Measurements from ENCODE around the gene C2CD2.

Gene C2CD2

GRCh38 chr21:41929248-41929647 lies 24.6 kb downstream of the C2CD2 start:
- no peak for DNase-seq

- no peak for DNase-seq
These were observed 25.1 kb downstream of the C2CD2 start for GRCh38 chr21:41928621-41929220.

- no peak for DNase-seq
These were observed 25.9 kb downstream of the C2CD2 start for GRCh38 chr21:41927727-41928409.

GRCh38 chr21:41926807-41927171 lies 27.0 kb downstream of the C2CD2 start:
- peak; percentile 78 for DNase-seq

DNA sequence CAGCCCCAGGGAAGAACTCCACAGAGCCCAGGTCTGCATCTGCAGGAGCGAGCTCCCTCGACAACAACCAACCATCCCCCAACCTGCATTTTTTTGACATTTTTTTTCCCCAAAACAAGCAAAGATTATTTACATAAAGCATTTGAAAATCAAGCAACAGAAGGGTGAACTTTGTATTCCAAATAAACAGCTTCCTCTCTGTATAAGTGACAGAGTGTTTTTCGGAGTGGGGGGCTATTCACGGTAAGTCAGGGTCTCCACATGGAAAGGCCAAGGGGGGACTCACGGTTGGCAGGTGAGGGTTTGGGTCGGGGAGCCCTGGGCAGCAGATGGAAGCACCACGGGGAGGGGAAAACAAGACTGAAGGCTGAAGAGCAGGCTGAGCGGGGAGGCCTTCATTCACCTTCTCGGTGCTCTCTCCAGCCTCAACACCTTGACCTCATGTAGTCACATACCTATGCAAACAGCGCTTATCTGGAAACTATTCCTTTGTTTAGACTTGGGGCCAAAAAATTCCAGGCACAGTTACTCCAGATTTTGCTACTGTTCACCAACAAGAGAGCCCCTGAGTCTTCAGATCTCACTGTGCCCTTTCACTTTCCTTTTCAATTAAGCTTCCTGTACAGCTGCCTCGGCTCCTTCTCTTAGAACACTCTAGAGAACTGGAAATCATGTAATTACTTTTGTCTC lies 27.6 kb downstream of the C2CD2 start:
- peak; percentile 84 for DNase-seq

DNA sequence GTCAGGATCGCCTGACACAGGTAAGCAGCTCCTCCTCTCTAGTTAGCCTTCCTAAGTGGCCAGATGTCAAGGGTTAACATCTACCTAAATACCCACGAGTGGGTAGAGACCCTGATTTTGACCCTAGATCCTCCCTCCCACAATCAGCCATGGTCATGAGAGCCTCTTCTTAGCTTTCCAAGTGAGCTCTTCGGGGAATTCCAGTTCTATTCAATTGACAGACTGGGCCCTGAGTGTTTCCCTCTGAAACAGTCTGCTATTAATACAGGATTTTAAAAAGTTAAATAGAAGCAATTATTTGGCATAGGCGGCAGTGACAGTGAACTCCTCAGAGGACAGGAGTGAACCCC lies 28.1 kb downstream of the C2CD2 start:
- peak; percentile 52 for DNase-seq

GRCh38 chr21:41924368-41924754 lies 29.5 kb downstream of the C2CD2 start:
- DNase-seq: peak; percentile 15

DNA sequence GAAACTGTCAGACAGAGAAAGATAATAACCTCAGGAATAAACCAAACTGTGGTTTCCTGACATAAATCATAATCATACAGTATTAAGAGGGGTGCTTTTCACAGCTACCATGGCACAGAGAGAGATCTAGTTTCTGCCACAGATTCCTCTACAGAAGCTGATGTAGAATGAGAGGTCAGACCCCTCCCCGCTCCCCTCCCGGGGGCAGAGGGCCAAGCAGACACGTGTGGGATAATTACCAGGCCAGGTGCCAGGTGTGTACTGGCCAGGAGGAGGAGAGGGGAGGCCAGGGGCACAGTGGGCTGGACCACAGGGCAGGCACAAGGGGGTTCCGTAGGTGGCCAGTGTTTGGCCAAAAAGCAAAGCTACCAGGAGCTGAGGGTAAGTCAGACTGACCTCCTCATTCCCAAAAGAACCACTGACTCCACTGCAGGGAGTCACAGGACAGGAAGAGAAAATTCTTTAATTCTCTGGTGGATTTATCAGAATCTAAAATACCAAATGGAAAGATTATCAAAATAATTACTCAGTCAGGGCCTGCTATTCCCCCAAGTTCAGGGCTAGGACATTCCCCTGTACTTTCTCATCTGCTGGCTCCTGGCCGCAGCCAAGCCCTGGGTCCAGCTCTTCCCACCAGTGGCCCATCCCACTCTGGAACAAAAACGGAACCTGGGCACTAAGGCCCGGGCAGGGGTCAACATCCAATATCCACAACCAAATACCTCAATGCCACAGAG lies 30.0 kb downstream of the C2CD2 start:
- no peak for DNase-seq

- no peak for DNase-seq
These were observed 30.6 kb downstream of the C2CD2 start for GRCh38 chr21:41923186-41923585.

GRCh38 chr21:41921021-41921420 lies 32.8 kb downstream of the C2CD2 start:
- no peak for DNase-seq

DNA sequence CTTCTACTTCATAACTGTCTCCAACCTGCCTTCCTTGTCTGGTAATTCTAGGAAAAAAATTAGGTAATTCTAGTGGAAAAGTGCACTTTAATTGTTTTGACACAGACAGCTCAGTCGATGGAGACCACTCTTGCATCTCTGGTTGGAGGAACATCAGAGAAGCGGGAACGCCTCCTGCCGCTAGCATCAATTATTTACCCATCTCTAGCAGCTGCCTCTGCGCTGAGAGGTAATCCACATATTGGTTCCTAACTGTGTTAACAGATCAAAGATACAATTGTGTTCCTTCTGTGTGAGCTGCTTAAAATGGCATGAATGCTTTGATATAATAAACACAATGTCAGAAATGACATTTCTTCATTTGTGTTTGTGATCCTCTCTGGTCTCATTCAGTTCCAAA lies 33.3 kb downstream of the C2CD2 start:
- no peak for DNase-seq

DNA sequence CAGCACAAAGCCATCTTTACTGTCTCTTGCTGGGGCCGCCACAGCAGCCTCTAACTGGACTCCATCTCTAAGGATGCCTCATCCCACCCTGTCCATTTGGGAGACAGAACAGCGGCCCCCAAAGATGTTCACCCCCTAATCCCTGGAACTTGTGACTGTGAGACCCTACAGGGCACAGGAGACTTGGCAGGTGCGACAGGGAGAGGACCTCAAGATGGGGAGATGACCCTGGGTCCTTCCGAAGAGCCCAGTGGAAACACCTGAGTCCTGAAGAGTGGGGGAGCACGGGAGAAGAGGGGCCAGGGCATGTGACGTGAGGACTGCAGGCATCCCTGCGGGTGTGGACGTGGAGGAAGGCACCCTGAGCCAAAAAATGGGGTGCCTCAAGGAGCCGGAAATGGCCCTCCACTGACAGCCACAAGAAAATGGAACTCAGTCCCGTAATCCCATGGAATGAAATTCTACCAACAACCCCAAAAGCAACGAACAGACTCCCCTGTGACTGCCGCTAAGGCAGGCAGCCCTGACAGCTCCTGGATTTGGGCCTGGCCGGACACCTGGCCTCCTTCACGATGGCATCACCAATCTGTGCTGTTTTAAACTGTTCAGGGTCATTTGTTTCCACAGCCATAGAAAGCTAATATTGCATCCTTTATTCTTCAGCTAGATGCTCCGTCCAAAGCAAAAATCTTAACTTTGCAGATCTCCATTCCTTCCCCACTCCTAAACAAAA lies 34.0 kb downstream of the C2CD2 start:
- DNase-seq: no peak

DNA sequence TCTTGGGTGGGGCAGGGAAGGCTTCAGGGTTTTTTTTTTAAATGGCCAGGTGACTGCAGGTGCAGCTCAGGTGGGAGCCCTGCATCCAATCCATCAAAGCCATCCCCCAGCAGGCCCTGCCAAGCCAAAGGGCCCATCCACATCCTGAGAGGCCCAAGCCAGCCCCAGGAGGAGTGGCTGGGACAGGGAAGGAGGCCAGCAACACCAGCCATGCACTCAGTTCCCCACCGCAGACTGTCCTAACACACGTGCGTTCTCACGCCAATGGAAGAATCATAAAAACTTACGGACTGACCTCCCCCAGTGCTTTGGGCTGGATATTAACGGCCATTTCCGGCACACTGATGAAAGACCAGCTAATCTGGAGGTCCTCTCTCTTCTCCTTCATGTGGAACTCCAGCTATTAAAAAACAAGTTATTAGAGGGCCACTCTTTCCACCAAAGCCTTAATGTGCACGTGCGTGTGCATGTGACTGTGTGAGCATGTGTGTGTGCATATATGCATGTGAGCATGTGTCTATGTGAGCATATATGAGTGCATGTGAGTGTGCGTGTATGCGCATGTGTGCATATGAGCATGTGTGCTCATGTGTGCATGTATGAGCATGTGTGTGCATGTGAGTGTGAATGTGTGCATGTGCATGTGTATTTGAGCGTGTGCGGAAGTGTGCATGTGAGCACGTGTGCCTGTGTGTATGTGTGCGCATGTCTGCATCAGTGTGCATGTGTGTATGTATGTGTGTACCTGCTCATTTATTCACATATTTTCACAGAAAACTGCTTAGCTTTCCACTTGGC lies 35.1 kb downstream of the C2CD2 start:
- DNase-seq: no peak

- DNase-seq: no peak
These were observed 36.3 kb downstream of the C2CD2 start for GRCh38 chr21:41917531-41917930.

- no peak for DNase-seq
These were observed 36.9 kb downstream of the C2CD2 start for GRCh38 chr21:41916888-41917433.

DNA sequence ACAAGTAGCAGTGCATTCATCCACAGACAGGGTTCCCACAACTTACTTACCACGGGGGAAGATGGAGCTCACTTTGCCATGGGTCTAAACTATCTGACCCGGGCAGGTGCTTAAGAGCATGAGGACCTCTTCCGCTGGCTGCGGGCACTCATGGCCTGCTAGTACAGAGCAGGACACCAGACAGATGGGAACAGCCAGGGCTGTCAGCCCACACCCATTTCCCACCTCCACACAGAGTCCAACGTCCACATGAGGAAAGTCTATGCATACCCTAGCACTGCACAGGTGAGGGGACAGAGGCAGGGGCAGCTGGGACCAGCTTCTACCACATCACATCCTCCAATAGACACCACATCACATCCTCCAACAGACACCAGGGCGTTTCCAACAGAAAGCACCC lies 38.9 kb downstream of the C2CD2 start:
- DNase-seq: no peak

DNA sequence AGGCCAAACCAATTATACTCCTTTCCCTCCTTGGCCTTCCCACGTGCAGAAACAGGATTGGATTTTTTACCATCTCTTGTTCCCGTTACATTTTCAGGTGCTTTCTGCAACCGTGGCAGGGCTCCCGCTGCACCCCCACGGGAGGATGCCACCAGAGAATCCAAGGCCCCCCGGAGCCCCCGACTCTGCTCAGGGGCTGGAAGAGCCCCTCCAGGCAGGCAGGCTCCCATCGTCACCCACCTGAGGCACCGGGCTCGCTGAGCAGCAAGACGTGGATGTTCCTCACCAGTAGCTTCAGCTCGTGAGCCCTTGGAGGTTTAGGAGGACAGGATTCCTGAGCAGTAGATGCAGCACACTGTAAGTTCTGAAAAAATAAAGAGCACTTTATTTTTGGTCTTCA lies 39.5 kb downstream of the C2CD2 start:
- no peak for DNase-seq

DNA sequence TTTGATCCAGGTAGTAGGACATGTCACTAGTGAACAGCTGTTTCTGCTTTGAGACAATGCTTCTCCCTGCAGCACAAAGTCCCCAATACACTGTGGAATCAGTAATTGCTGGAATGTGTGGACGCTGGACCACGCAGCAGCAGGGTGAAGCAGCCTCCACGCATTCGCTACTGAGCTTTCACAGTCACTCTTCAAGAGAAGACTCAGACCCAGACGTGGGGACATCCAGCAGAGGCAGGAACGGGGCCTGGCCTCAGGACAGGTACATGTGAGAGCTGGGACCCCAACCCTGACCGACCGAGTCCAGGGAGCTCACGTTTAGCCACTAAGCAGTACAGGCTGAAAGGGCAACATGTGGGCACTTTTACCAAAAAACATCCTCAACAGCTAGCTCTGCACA lies 40.6 kb downstream of the C2CD2 start:
- DNase-seq: no peak

- DNase-seq: no peak
These were observed 45.0 kb downstream of the C2CD2 start for GRCh38 chr21:41908829-41909228.

GRCh38 chr21:41907496-41908258 lies 46.1 kb downstream of the C2CD2 start:
- DNase-seq: no peak

- DNase-seq: no peak
These were observed 47.0 kb downstream of the C2CD2 start for GRCh38 chr21:41906770-41907169.
